Heart right ventricle (tissue), 16 donors: ENCODE results near the gene YARS1. TPM values are rescaled to one million over a fixed set of nuclear protein-coding genes. Genes with fewer than 3 reads are reported as not detected.
"Not testable (repeated sequence)": the region's sequence is repeated elsewhere in the genome, so short reads cannot be mapped to it uniquely, and the experiment has no call there.

Experiments used
- ATAC-seq, 8 donors: fragments of 200-7000 bp; cut with Tn5 transposase; one replicate each; pipeline ENCODE4 v1.9.1; 2020; ENCODE audit warnings: mild to moderate bottlenecking in 8 of 8, moderate library complexity in 8 of 8, moderate number of reproducible peaks in 1 of 8
- DNase-seq, 2 donors: peaks; one replicate each; pipeline ENCODE4 v3.0.0-alpha.2; 2020
- H3K27ac ChIP-seq, 10 donors: fragments of 200-600 bp; sonication (generic) in 2 of 10; one replicate each; pipeline versions ENCODE4 v1.5.0 to v1.8.0; 2020 to 2022; ENCODE audit warnings: mild to moderate bottlenecking in 3 of 10
- H3K27me3 ChIP-seq, 7 donors: fragments of 200-600 bp; one replicate each; pipeline ENCODE4 v1.8.0; 2021 to 2022; ENCODE audit warnings: mild to moderate bottlenecking in 2 of 7
- H3K36me3 ChIP-seq, 9 donors: fragments of 200-600 bp; sonication (generic) in 1 of 9; one replicate each; pipeline versions ENCODE4 v1.5.0 to v1.8.0; 2020 to 2022; ENCODE audit warnings: mild to moderate bottlenecking in 2 of 9
- H3K4me1 ChIP-seq, 9 donors: fragments of 200-600 bp; sonication (generic) in 1 of 9; one replicate each; pipeline versions ENCODE4 v1.5.0 to v1.8.0; 2020 to 2022; ENCODE audit warnings: mild to moderate bottlenecking in 4 of 9
- H3K4me3 ChIP-seq, 10 donors: fragments of 200-600 bp; sonication (generic) in 2 of 10; one replicate each; pipeline versions ENCODE4 v1.5.0 to v1.8.0; 2020 to 2022; ENCODE audit warnings: mild to moderate bottlenecking in 7 of 10, moderate library complexity in 2 of 10
- H3K9me3 ChIP-seq, 11 donors: fragments of 200-600 bp in 10 of 11; sonication (generic) in 2 of 11; one replicate each; pipeline versions ENCODE4 v1.5.0 to v1.8.0; 2013 to 2022; ENCODE audit warnings: mild to moderate bottlenecking in 2 of 11, control low read depth in 1 of 11, moderate library complexity in 1 of 11
- CTCF ChIP-seq, 9 donors: fragments of 200-600 bp; sonication (generic) in 2 of 9; IDR thresholded peaks; one replicate each; pipeline versions ENCODE4 v1.5.0 to v1.8.0; 2021 to 2022; ENCODE audit warnings: antibody characterized with exemption in 9 of 9, mild to moderate bottlenecking in 5 of 9, moderate library complexity in 1 of 9
- WGBS, 2 donors: extraction: QIAGEN DNeasy Blood & Tissue Kit; methylation state at CpG; one replicate each; pipeline ENCODE4 v1.1.7; 2013; ENCODE audit warnings: inconsistent platforms in 1 of 2; 5-methylcytosine and 5-hydroxymethylcytosine counted together
- intact Hi-C, 10 donors: fragments of 100-400 bp; cut with DNase I; formaldehyde crosslinking; loops; one replicate each; pipeline versions ENCODE4 v1.11.1 to v1.14.2; 2022
- polyA plus RNA-seq, 2 donors: library from polyadenylated mRNA; stranded (reverse); fragments of 200-250 nt; gene quantifications; one replicate each; pipeline ENCODE4 v1.2.3, GENCODE V29; 2013
- total RNA-seq, 10 donors: library from RNA; stranded (reverse); fragmentation: NEBNext Ultra II Directional in 3 of 10; extraction: Animal tissue kit (Norgen Biotek cat#: 25700) in 3 of 10; gene quantifications; one replicate each; pipeline versions ENCODE4 v1.2.1 to v1.2.4, GENCODE V29; 2021 to 2023
- donor health status: Arrhythmogenic right ventricular cardiomyopathy.
- donor health status: ischemic (EF 13 %, LVEDD 7.1; RV severe dilation, severe dysfunction).
- donor health status: healthy with polysubstance abuse.
- donor health status: DM: no; HTN: yes; CAD: no.
- donor health status: DM: no; HTN: no; CAD: no.
- donor health status: ischemic (EF 25% LVEDD 6.9; RV normal size, moderate dysfunction).
- donor health status: ischemic (EF 25% LVEDD 5.7; RV mildly dilated, moderate dysfunction).
- donor health status: healthy.
- donor health status: DM: yes; HTN: yes; CAD: no.
- donor health status: Ischemic cardiomyopathy.
- donor health status: ischemic (EF 35%, LVEDD 5.7; RV mildly dilated, moderate dysfunction).
- donor health status: nonischemic (EF 11% LVEDD 7.7; RV severe dilation, severe dysfunction).
- donor health status: DM: yes; HTN: yes; CAD: no.
- donor health status: PGD.
- donor health status: ischemic (EF 29% LVEDD 5.4; RV normal size, mild dysfunction).
- donor health status: nonischemic (EF 23%, LVEDD 6.1; RV moderate dilation, normal function).

The YARS1 gene
- total and polyA plus RNA-seq, 12 donors: 20.5 to 48.5 (median 31.0) TPM

- ATAC-seq: no peak
Measured at GRCh38 chr1:32791881-32792280, 25.3 kb downstream of the YARS1 start.

GRCh38 chr1:32789356-32789755, 27.8 kb downstream of the YARS1 start:
- H3K4me3 ChIP-seq, H3K27ac ChIP-seq, H3K4me1 ChIP-seq, H3K9me3 ChIP-seq, DNase-seq, H3K27me3 ChIP-seq, intact Hi-C loops: not testable (repeated sequence)
- WGBS, 2 donors: 76 to 93% methylated on average over 2 of the region's 2 CpGs
- peak in 1 of 8 donors; percentile 82 for ATAC-seq
- peaks cover 0 to 98% (median 43%) of the 10 kb centered on the region in 9 donors for H3K36me3 ChIP-seq

More at GRCh38 chr1:32791881-32792280, 25.3 kb downstream of the YARS1 start:
- intact Hi-C loops: no loop called here
- no peaks in the 10 kb centered on the region for H3K9me3 ChIP-seq
- no peak for DNase-seq
- H3K4me3 ChIP-seq: no peak overlapping the region
- no peak for TF ChIP-seq CTCF (IDR thresholded peaks at IDR 0.05)
- WGBS, 2 donors: 98 to 100% methylated on average over 1 of the region's 1 CpG
- no peak overlapping the region for H3K27ac ChIP-seq
- peaks cover 0 to 96% (median 18%) of the 10 kb centered on the region in 9 donors for H3K36me3 ChIP-seq
- no peaks in the 10 kb centered on the region for H3K4me1 ChIP-seq
- no peaks in the 10 kb centered on the region for H3K27me3 ChIP-seq

- H3K36me3 ChIP-seq: peaks cover 0 to 100% (median 66%) of the 10 kb centered on the region in 9 donors
- no peak overlapping the region for H3K27ac ChIP-seq
- TF ChIP-seq CTCF (IDR thresholded peaks at IDR 0.05): peak in 5 of 9 donors; percentile 22 to 36 (median 28)
- DNase-seq (no peak), ATAC-seq (no peak)
- H3K27me3 ChIP-seq: no peaks in the 10 kb centered on the region
- H3K9me3 ChIP-seq: no peaks in the 10 kb centered on the region
- intact Hi-C loops: no loop called here
- no peaks in the 10 kb centered on the region for H3K4me1 ChIP-seq
- 53 to 61% methylated on average over 4 of the region's 4 CpGs for WGBS, 2 donors
- H3K4me3 ChIP-seq: no peak overlapping the region
Measured at GRCh38 chr1:32786856-32787255, 30.3 kb downstream of the YARS1 start.

GRCh38 chr1:32784817-32785216, 32.3 kb downstream of the YARS1 start:
- 95 to 100% methylated on average over 3 of the region's 3 CpGs for WGBS, 2 donors
- H3K27ac ChIP-seq: no peak overlapping the region
- no peak for DNase-seq
- no peaks in the 10 kb centered on the region for H3K27me3 ChIP-seq
- H3K9me3 ChIP-seq: no peaks in the 10 kb centered on the region
- H3K36me3 ChIP-seq: peaks cover 0 to 100% (median 75%) of the 10 kb centered on the region in 9 donors
- H3K4me3 ChIP-seq: no peak overlapping the region
- intact Hi-C loops: no loop called here
- no peak for TF ChIP-seq CTCF (IDR thresholded peaks at IDR 0.05)
- ATAC-seq: no peak
- H3K4me1 ChIP-seq: no peaks in the 10 kb centered on the region

GRCh38 chr1:32783851-32784250, 33.3 kb downstream of the YARS1 start:
- H3K4me3 ChIP-seq: no peak overlapping the region
- H3K4me1 ChIP-seq: no peaks in the 10 kb centered on the region
- intact Hi-C loops: no loop called here
- peaks cover 0 to 100% (median 83%) of the 10 kb centered on the region in 9 donors for H3K36me3 ChIP-seq
- TF ChIP-seq CTCF (IDR thresholded peaks at IDR 0.05): no peak
- no peak for DNase-seq
- WGBS, 2 donors: 97 to 98% methylated on average over 5 of the region's 5 CpGs
- no peak overlapping the region for H3K27ac ChIP-seq
- no peaks in the 10 kb centered on the region for H3K9me3 ChIP-seq
- ATAC-seq: no peak
- H3K27me3 ChIP-seq: no peaks in the 10 kb centered on the region
